GM12801 (cell line): Measurements from ENCODE around the gene CRKL.

ENCODE experiments used
- CTCF ChIP-seq: IDR thresholded peaks from one replicate; pipeline ENCODE4 v1.5.1; 2011; ENCODE audit warnings: control low read depth; ENCODE audit not compliant: insufficient read length; ENCODE audit errors: extremely low read depth

CRKL gene

GRCh38 chr22:20881869-20882815 is 35.1 kb upstream of the CRKL start:
- no peak for TF ChIP-seq CTCF

- no peak for TF ChIP-seq CTCF
Observed at GRCh38 chr22:20882855-20883254, 34.4 kb upstream of the CRKL start.

GRCh38 chr22:20884454-20884853 is 32.8 kb upstream of the CRKL start:
- TF ChIP-seq CTCF, result no peak

GRCh38 chr22:20885017-20885556 is 32.1 kb upstream of the CRKL start:
- no peak for TF ChIP-seq CTCF

- peak; percentile 7 for TF ChIP-seq CTCF
Observed at GRCh38 chr22:20885557-20886323, 31.5 kb upstream of the CRKL start.

- TF ChIP-seq CTCF, result no peak
Observed at GRCh38 chr22:20887375-20887774, 29.8 kb upstream of the CRKL start.

- TF ChIP-seq CTCF, result no peak
Observed at GRCh38 chr22:20889025-20889704, 28.0 kb upstream of the CRKL start.
